Medulla oblongata (tissue), 1 donor: ENCODE data around the gene FARSB.
"Not testable (repeated sequence)": the region's sequence is repeated elsewhere in the genome, so short reads cannot be mapped to it uniquely, and the experiment has no call there.

Experiments used
- DNase-seq: peaks from one replicate; pipeline ENCODE4 v3.0.0-alpha.2; 2015; ENCODE audit errors: extremely low spot score

The FARSB gene

DNA sequence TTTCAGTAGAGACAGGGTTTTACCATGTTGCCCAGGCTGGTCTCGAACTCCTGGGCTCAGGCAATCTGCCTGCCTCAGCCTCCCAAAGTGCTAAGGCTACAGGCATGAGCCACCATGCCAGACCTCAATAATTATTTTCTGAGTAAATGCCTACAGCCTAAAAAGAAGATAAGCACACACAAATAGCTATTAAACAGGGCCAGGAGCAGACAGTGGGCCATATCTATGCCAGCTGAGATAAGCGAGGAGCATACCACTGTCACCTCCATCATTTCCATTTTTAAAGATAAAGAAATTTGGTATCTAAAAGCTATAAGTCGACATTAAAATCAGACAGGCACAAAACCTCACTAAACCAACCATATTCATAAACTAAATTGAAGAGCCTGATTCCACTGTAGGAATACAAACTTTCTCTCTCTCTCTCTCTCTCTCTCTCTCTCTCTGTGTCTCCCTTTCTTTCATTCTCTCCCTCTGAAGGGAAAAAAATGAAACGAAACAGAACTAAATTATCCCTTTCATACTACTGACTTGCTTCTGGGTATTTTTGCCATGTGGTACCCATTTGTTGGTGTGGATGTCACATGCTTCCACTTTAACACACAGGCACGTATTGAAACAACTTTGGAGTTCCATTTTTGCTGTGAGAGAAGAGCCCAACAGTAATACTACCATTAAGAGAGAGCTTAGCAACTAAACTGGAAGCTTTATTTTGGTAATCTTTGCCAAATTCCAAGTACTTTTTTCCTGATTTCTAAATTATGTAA lies 51.0 kb downstream of the FARSB start:
- DNase-seq = peak; percentile 16

DNA sequence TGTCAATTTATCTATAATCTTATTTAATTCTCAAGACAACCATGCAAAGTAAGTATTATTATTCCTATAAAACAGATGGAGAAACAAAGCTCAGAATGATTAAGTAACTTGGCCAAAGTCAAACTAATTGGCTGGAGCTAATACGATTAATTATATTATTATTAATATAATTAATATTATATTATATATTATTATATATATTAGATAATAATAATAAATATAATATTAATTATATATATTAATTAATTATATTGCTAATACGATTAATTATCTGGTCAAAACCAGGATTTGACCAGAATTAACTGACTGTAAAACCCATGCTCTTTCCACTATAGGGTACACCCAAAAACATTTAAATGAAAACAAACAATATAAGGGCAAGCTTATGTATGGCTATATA lies 52.4 kb downstream of the FARSB start:
- DNase-seq = no peak

DNA sequence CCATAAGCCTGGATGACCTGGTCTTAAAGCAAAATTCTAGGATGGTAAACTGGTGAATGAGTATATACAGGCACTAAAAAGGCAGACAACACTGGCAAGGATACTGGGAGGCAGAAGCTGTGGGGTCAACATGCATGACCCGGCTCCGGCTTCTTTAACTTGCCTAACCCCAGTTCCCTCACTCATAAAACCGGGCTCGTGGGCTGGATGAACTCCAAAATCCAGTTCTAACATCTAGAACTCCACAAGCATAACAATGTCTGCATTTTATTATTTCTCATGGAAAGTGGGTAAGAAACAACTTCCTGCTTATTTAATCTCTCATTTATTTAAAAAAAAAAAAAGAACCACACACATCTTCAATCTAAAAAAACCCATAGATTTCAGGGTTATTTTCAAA lies 57.3 kb downstream of the FARSB start:
- no peak for DNase-seq

DNA sequence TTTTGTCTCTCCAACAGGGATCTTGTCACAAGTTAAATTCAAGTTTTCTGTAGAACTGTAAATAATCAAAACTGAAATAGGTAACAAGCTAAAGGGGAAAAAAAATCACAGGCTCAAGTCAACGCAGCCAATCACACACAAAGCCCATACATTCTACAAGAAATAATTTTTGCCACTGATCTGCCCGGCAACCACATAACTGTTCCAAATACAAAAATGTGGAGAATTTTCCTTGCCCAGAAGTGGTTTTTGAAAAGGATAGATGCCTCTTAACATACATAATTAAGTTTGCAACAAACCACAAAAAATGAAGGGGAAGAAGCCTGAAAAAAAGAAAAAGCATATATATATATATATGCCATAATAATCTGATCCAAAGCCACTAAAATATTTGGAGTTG lies 60.3 kb downstream of the FARSB start:
- DNase-seq = no peak

DNA sequence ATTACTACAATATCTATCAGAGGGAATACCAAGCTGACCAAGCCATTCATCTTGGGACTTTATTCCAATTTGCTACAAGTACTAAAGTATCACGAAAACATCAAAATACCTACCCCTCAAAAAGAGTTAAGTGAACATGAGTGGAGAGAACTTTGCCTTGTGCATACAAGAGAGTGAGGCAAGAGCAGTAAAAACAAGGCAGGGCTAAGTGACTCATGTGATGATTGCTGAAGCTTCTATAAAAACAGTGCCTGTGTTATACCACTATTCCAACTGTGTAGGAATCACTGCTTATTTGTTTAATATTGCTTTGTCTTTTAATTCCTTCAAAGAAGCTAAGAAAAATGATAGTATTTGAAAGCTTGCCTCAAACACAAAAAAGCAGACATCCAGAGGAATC lies 61.2 kb downstream of the FARSB start:
- DNase-seq = peak; percentile 36

DNA sequence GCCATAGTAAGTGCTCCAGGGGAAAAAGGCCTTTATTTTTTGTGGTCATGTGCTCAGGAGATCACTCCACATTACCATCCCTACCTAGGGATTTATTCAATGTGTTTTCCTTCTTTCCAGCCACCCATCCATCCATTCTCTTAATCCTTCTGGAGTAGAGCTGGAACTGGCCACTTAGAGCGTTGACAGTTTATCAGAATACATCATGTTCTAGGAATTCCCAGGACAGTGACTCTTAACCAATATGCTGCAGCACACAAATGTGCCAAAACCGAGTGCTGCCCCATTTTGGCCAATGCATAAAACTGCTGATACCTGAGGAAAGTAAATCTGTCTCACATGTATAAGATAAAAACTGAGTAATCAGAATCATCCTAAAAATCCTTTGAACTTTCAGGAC lies 63.7 kb downstream of the FARSB start:
- no peak for DNase-seq

DNA sequence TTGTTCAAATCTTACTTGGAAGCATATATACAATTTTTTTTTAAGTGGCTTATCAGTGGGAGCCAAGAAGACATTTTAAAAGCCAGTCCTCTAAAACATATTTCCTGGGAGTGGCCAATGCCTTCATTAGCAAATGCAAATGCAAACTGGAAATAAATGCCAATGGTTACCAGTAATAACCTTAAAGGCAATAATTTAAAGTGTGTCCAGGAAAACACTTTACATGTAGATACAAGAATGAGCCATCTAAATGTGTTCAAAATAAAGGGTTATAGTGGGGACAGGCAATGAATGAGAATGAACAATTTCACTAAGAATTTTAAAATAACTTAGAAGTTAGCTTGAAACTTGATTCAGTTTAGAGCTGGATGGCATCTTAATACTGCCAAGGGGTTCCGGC lies 64.2 kb downstream of the FARSB start:
- DNase-seq = no peak

DNA sequence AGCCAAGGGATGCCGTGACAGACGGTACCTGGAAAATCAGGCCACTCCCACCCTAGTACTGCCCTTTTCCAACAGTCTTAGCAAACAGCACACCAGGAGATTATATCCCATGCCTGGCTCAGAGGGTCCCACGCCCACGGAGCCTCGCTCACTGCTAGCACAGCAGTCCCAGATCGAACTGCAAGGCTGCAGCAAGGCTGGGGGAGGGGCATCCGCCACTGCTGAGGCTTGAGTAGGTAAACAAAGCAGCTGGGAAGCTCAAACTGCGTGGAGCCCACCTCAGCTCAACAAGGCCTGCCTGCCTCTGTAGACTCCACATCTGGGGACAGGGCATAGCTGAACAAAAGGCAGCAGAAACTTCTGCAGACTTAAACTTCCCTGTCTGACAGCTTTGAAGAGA lies 71.3 kb downstream of the FARSB start:
- not testable (repeated sequence) for DNase-seq

DNA sequence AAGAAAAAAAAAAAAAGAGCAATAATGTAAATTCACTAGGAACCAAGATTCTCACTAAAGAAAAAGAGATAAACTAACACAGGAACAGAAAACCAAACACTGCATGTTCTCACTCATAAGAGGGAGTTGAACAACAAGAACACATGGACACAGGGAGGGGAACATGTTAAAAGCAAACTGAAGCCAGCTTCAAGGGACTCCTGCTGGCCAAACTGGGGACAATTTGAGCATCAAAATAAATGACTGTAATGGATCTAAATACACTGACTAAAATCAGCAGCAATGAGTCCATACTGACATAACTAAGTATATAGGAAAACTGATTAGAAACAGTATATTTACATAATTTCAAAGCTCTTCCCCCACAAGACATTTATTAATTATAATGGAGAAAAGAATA lies 73.0 kb downstream of the FARSB start:
- DNase-seq = no peak

DNA sequence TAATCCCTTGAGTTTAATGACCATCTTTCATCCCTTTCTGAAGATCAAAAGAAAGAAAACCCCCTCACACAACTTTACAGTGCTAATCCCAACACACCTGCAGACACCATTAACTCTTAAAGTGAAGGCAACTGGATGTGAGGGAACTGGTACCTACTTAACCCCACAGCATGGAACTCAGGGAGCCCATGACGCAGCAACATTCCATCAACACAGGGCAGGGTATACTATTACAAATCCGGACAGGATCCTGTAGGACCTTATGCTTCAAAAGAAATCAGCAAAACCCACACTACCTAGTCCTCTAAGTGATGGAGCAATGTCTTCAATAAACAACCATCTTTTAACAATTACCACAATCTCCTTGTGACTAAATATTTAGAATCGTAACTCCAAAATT lies 78.6 kb downstream of the FARSB start:
- DNase-seq = no peak

DNA sequence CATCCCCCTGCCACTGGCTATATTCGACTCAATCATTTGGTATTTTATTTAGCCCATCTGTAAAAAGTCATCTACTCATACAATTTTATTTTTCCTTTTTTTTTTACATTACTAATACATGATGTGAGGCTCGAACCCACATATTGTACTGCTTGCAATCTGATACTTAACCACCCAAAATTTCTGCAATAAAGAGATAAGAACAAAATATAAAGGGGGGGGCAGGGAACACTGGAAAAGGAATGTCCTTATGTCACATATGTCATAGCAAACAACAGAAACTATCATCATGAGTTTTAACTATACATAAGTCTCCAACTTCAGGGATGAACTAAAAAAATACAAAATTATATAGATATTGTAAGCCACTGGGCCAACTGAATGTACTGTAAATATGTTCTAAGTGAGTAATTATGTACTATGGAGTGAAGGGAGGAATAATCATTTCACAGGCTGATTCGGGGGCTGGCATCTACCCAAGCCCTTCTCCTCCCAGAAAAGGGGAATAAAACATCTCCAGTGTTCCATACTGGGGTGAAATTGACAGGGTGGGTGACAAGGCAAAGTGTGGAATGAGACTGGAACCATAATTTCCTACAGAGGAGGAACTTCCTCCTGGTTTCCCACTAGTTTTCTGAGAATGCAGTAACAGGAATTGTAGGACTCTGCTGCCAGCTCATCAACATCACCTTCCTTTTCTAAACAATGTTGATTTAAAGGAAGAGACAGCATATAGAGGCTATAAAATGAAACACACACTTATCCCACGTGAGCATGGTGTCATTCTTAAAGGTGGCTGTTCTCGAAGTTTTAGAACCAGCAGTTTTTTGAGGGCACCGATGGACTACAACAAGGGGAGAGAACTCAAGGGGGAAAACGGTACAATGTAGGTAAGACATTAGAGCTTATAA lies 79.5 kb downstream of the FARSB start:
- no peak for DNase-seq

DNA sequence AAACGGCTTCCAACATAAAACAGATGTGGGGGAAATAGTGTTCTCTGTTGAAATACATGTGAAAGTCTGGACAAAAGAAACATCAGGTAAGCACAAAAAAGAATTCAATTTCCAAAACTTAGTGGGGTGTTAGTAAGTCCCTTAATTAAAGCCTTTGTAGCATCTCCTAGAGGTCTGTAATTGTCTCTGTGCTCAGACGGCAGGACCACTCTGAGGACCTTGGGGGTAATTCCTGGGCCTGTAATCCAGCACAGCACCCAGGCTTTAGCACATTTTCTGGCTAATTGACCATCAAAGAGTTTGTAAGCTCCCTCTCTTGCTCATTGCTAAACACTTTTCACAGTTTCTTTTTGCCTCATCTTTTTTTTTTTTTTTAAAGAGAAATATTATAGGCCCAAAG lies 80.3 kb downstream of the FARSB start:
- DNase-seq = no peak

DNA sequence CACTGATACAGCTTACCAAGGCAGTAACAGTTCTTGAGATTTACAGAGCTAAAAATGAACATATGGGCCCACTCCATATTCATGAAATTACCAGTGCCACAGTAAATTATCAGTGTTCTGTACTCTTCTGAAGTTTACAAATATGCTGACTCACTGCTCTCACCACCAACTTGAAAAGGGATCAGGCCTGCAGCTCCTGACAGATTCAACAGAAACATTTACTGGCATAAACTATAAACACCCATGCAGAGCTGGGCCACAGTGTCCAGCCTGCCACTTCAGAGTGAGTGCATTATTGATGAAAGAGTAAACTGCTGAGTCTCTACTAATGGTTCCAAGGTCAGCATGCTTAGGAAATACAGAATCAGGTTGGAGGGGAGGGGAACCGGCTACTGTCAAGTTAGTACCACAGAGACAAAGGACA lies 83.1 kb downstream of the FARSB start:
- peak; percentile 21 for DNase-seq

DNA sequence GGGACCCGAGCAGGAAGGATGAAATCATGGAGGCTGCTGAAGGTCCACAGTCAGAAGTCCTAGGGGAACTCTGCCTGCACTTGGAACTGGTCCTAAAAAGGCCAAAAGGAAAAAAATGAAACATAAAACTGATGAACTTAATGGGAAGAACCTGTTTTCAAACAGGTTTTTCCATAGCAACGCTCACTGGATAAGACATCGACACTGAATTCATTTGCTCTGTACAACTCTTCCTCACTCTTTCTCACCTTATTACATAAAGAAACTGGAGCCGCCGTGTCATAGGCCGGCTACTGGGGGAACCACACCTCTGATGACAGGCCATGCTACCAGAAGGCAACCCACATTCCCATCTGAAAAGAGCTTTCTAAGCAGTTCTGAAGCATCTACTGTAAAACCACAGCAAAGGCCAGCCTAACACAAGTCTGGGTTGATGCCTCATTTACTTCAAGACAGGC lies 83.6 kb downstream of the FARSB start:
- DNase-seq = no peak

DNA sequence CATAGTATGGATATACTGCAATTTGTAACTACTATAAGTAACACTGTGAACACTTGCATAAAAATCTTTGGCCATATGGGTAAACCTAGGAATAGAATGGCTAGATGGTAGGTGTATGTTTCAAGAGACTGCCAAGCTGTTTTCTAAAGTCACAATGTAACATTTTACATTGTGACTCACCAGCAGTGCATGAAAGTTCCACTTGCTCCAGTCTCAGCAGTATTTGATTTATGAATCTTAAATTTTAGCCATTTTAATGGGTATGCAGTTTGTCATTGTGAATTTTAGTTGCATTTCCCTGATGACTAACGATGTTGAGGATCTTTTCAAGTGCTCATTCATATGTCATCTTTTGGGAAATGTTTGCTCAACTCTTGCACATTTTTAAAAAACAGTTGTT lies 86.1 kb downstream of the FARSB start:
- no peak for DNase-seq

DNA sequence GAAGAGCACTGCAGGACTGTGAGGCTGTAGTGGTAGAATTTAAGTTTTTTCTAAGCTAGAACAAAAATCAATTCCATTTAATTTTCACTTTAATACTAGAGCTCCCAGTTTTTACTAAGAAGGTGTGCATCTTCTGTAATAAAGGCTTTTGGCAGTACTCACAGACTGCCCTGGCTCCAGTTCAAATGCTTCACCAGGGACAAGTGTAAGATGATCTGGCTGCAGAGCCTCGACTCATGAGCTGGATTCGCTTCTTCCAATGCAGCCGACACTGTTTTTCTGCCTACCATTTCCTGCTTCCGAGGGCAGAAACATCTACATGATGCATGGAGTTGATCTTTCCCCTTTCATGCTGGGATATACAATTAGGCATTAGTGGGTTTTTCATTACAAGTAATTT lies 87.0 kb downstream of the FARSB start:
- DNase-seq = peak; percentile 25

DNA sequence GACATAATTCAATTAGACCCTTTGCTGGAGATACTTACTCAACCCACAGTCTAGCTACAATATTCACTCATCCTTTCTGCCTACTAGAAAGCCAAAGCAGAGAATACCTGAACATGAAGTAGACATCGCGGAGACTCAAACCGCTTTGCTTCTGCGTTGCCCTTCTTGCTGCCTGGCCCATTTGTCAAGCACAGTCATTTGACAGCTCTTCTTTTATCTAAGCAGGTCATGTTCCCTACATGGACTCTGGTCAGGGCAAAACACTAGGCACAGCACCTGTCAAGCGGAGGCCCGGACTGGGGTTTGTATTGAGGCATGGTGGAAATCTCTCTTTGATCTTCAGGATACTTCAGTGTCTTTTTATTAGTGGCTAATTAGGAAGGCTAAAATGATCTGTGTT lies 89.7 kb downstream of the FARSB start:
- no peak for DNase-seq

DNA sequence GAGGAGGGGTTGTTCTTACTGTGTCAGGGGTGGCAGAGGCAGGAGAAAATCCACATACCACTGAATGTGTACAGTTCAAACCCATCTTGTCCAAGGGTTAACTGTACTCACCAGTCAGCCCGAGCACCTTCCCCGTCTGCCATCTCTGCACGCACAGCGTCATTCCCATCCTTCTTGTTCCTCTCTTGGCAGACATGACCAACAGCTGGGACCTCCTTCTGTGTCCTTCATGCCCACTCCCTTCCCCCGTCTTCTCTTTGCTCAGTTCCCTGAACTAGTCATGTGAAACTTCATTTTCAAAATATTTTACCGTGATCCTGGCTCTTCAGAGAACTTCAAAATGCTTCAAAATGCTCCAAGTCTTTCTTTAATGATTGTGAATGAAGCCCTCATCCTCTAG lies 92.0 kb downstream of the FARSB start:
- no peak for DNase-seq

DNA sequence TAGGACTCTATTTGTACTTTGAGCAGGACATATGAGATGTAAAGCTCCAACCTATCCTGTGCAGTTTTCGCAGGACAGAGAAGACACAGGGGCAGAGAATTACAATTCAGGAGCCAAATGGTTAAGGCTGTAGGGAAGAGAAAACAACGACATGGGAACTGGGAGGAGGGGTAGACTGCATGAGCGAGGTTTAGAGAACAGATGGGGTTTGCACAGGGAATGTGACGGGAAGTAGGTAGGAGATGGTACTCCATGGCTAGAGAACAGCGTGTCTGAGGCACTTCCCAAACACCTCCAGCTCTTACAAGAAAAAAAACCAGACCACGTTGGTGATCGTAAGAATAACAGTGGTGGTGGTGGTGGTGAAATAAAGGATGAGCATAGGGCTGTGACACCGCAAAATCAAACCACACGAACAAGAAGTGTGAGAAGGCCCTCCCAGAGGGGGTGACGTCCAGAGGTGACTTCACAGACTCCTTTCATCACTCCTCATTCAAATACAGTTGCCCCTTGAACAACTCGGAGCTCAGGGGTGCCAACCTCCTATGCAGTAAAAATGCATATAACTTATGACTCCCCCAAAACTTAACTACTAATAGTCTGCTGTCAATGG lies 92.7 kb downstream of the FARSB start:
- DNase-seq = no peak

DNA sequence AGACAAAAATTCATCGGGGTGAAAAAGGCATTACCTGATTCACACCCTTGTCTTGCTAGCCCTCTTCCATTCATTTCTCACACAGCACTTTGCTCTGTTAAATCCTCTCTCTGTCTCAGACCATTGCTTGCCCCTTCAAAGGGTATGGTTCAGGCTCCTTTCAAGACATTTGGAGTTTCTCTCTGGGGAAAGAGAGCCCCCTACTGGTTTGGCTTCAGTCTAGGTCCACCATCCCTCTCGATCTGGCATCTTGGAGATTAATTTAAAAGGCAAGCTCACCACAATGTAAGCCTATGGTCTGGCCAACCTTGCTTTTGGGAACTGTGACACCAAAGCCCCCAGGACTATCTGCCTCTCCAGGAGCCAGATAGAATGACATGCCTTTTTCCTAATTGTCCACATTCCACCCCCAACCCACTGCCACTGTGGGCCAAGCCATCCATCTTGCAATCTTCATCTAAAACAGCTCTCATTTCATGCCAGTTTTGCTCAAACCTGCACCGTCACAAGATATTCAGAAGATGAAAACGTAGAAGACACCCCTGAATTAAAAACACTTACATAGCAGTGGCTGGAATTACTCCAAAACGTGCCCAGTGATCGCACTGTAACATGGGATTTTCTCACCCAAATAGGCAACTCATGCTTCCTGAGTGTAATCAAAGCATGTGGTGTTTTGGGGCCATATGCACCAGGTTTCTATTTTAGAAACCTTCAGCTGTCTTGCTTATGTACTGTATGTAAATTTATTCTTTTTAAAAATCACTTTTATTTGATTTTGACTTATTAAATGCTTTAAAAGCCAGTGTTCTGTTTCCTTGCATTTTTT lies 93.9 kb downstream of the FARSB start:
- DNase-seq = peak; percentile 78

DNA sequence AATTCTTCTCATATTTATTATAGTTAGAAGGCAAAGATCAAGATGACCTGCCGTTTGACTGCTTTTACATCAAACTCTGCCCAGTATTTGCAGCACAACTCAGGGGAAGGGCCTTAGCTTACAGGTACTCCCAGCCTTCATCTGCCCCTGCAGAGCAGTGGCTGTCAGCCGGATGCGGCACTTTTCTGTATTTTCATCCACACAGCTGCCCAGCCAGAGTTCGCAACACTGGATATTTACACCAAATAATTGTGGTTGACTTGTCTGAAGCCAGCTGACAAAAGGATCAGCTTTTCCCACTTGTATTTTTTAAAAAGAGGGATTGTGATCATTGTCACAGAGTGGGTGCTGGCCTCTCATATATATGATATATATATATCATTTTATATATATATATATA lies 94.7 kb downstream of the FARSB start:
- DNase-seq = no peak

DNA sequence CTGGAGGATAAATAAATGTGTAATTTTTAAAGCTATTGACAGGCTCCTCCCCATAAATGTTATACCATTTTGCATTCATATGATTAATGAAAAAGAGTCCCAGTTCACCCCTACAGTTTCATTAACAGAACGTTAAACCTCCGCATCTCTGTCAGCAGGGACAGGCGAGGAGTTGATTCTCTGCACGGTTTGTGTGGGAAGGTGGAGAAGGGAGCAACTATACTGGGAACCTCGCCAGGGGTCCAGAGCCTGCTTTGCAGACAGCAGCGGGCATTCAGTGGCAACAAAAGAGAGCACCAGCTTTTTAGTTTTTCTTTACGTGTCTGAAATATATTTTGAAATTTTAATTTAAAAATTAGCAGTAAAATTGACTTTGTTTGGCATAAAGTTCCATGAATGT lies 101.4 kb downstream of the FARSB start:
- DNase-seq = no peak
